ENCODE results near the gene DDIT3.

- TF ChIP-seq CTCF (conservative IDR thresholded peaks at IDR 0.05) (no peak), EZH2 (IDR thresholded peaks at IDR 0.05; ENCODE audit: low read depth) (no peak)
These were observed 3.6 kb upstream of the DDIT3 start for GRCh38 chr12:57523706-57524614.
